Smooth muscle cell (in vitro differentiated cells): Measurements from ENCODE around the gene ABCC1. TPM values are rescaled to one million over a fixed set of nuclear protein-coding genes. Genes with fewer than 3 reads are reported as not detected.

Source experiments
- DNase-seq: peaks from one replicate; lab custom pipeline; 2025; ENCODE audit not compliant: unreplicated experiment; lab: John Stamatoyannopoulos, UW
- H2AFZ ChIP-seq: fragments of 200-600 bp; sonication (generic); 2 replicates; pipeline ENCODE4 v1.6.0; 2016; ENCODE audit warnings: antibody characterized with exemption, low read depth, mild to moderate bottlenecking
- H3F3A ChIP-seq: fragments of 200-600 bp; sonication (generic); 2 replicates; pipeline ENCODE4 v1.6.0; 2017; ENCODE audit warnings: antibody characterized with exemption, low read depth
- H3K27ac ChIP-seq: fragments of 200-600 bp; sonication (generic); 2 replicates; pipeline ENCODE4 v1.5.1; 2016; ENCODE audit warnings: low read depth, mild to moderate bottlenecking
- H3K27me3 ChIP-seq: fragments of 200-600 bp; sonication (generic); 2 replicates; pipeline ENCODE4 v1.6.1; 2016; ENCODE audit warnings: low read depth, mild to moderate bottlenecking
- H3K36me3 ChIP-seq: fragments of 200-600 bp; sonication (generic); 2 replicates; pipeline ENCODE4 v1.5.1; 2016; ENCODE audit warnings: low read depth
- H3K4me1 ChIP-seq: fragments of 200-600 bp; sonication (generic); 2 replicates; pipeline ENCODE4 v1.5.1; 2016; ENCODE audit warnings: low read depth
- H3K4me2 ChIP-seq: fragments of 200-600 bp; sonication (generic); 2 replicates; pipeline ENCODE4 v1.6.0; 2016; ENCODE audit warnings: mild to moderate bottlenecking
- H3K4me3 ChIP-seq: fragments of 200-600 bp; sonication (generic); 2 replicates; pipeline ENCODE4 v1.5.1; 2016; ENCODE audit warnings: mild to moderate bottlenecking
- H3K79me2 ChIP-seq: fragments of 200-600 bp; sonication (generic); 2 replicates; pipeline ENCODE4 v1.6.0; 2016; ENCODE audit warnings: low read depth, mild to moderate bottlenecking
- H3K9ac ChIP-seq: fragments of 200-600 bp; sonication (generic); 2 replicates; pipeline ENCODE4 v1.6.0; 2016; ENCODE audit warnings: low read depth
- H3K9me3 ChIP-seq: fragments of 200-600 bp; sonication (generic); replicated peaks from 2 replicates; pipeline ENCODE4 v1.5.1; 2016; ENCODE audit warnings: low read depth
- H4K20me1 ChIP-seq: fragments of 200-600 bp; sonication (generic); 2 replicates; pipeline ENCODE4 v1.6.0; 2016; ENCODE audit warnings: low read depth
- WGBS: methylation state at CpG from one replicate; pipeline ENCODE4 v1.1.7; 2016; ENCODE audit warnings: low lambda C conversion rate; 5-methylcytosine and 5-hydroxymethylcytosine counted together
- polyA plus RNA-seq: library from polyadenylated mRNA; unstranded; fragments of >200 nt; fragmentation: Nextera tagmentation; extraction: Ambion mirVana; gene quantifications from 2 replicates; pipeline ENCODE4 v1.2.1, GENCODE V29; 2016
- total RNA-seq: library from RNA; depleted of rRNA; stranded (reverse); fragments of >200 nt; gene quantifications from 2 replicates; pipeline ENCODE4 v1.2.3, GENCODE V29; 2014
- TF ChIP-seq, protein P1 (sequence below): fragments of 200-600 bp; sonication (generic); IDR thresholded peaks from 2 replicates; pipeline ENCODE4 v1.5.1; 2017; ENCODE audit warnings: borderline replicate concordance, mild to moderate bottlenecking, antibody characterized with exemption; ENCODE audit not compliant: insufficient read depth, poor library complexity, severe bottlenecking

Gene ABCC1
- total and polyA plus RNA-seq, 2 experiments from 2014 or later, result 10.2 to 22.7 TPM

DNA sequence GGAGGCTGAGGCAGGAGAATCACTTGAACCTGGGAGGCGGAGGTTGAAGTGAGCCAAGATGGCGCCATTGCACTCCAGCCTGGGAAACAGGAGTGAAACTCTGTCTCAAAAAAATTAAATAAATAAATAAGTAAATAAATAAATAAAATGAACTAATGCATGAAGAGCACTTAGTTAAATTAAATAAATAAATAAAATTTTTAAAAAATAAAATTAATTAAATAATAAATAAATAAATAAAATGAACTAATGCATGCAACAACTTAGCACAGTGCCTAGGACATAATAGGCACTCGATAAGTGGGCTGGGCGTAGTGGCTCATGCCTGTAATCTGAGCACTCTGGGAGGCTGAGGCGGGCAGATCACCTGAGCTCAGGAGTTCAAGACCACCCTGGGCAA lies 45.5 kb upstream of the ABCC1 start:
- DNase-seq, result no peak
- TF ChIP-seq, protein P1, sequence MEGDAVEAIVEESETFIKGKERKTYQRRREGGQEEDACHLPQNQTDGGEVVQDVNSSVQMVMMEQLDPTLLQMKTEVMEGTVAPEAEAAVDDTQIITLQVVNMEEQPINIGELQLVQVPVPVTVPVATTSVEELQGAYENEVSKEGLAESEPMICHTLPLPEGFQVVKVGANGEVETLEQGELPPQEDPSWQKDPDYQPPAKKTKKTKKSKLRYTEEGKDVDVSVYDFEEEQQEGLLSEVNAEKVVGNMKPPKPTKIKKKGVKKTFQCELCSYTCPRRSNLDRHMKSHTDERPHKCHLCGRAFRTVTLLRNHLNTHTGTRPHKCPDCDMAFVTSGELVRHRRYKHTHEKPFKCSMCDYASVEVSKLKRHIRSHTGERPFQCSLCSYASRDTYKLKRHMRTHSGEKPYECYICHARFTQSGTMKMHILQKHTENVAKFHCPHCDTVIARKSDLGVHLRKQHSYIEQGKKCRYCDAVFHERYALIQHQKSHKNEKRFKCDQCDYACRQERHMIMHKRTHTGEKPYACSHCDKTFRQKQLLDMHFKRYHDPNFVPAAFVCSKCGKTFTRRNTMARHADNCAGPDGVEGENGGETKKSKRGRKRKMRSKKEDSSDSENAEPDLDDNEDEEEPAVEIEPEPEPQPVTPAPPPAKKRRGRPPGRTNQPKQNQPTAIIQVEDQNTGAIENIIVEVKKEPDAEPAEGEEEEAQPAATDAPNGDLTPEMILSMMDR, result no peak
- Histone ChIP-seq H2AFZ (no peak overlapping the region), H3K4me1 (no peaks in the 10 kb centered on the region), H3K4me3 (no peak overlapping the region), H3K27ac (no peak overlapping the region), H3K79me2 (no peaks in the 10 kb centered on the region), H3K27me3 (no peaks in the 10 kb centered on the region), H3K9ac (no peak overlapping the region), H3K4me2 (no peak overlapping the region), H4K20me1 (no peaks in the 10 kb centered on the region), H3K36me3 (no peaks in the 10 kb centered on the region), H3F3A (no peaks in the 10 kb centered on the region), H3K9me3 (no peaks in the 10 kb centered on the region)
- WGBS, result 97% methylated on average over 5 of the region's 5 CpGs

DNA sequence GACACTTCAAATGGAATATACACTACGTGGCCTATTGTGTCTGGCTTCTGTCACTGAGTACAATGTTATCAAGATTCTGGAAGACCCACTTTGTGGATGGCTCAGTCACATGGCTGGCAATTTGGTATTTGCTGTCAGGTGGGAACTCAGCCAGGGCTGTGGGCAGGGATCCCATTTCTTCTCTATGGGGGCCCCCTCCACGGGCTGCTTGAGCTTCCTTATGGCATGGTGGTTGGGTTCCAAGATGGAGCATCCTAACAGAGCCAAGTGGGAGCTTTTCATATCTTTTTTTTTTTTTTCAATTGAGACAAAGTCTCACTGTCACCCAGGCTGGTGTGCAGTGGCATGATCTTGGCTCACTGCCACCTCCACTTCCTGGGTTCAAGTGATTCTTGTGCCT lies 43.0 kb upstream of the ABCC1 start:
- H3K79me2 ChIP-seq, result no peaks in the 10 kb centered on the region
- TF ChIP-seq, protein P1, result no peak
- H3F3A ChIP-seq, result no peaks in the 10 kb centered on the region
- H2AFZ ChIP-seq, result no peak overlapping the region
- no peak overlapping the region for H3K9ac ChIP-seq
- no peaks in the 10 kb centered on the region for H3K36me3 ChIP-seq
- 86% methylated on average over 2 of the region's 2 CpGs for WGBS
- no peak overlapping the region for H3K27ac ChIP-seq
- DNase-seq, result no peak
- H3K9me3 ChIP-seq, result no peaks in the 10 kb centered on the region
- H3K27me3 ChIP-seq, result no peaks in the 10 kb centered on the region
- no peak overlapping the region for H3K4me2 ChIP-seq
- H3K4me1 ChIP-seq, result no peaks in the 10 kb centered on the region
- no peak overlapping the region for H3K4me3 ChIP-seq
- H4K20me1 ChIP-seq, result no peaks in the 10 kb centered on the region

DNA sequence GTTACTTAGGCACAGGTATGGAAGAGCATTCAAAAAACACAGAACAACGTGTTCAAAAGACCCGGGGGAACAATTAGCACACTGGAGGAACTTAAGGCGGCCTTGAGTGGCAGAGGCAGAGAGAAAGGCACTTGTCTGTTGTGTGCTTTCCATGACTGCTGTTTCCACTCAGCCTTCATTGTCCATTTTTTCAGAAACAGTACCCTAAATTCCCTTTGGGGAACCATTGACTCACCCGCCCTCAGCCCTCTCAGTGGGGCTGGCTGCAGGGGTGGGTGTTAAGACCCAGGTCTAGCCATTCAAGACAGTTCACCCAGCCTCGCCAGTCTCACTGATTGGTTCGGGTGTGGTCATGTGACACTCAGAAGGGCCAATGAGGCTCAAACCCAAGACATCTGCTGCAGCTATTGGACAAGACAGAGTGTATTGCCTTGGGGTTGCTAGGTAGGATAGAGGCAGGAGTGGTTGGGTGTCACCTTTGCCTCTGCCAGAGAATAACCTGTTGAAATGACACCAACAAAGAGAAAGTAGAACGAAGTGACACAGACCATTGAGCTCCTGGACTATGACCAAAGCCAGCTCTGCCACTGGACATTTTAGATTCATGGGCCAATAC lies 41.4 kb upstream of the ABCC1 start:
- Histone ChIP-seq H4K20me1 (no peaks in the 10 kb centered on the region), H3K27ac (no peak overlapping the region), H3K9me3 (no peaks in the 10 kb centered on the region), H3K36me3 (no peaks in the 10 kb centered on the region), H2AFZ (no peak overlapping the region), H3K9ac (no peak overlapping the region), H3K79me2 (no peaks in the 10 kb centered on the region), H3K4me1 (no peaks in the 10 kb centered on the region), H3K27me3 (no peaks in the 10 kb centered on the region), H3K4me3 (no peak overlapping the region), H3F3A (no peaks in the 10 kb centered on the region), H3K4me2 (no peak overlapping the region)
- TF ChIP-seq, protein P1, result no peak
- no peak for DNase-seq
- WGBS, result 90% methylated on average over 7 of the region's 7 CpGs

DNA sequence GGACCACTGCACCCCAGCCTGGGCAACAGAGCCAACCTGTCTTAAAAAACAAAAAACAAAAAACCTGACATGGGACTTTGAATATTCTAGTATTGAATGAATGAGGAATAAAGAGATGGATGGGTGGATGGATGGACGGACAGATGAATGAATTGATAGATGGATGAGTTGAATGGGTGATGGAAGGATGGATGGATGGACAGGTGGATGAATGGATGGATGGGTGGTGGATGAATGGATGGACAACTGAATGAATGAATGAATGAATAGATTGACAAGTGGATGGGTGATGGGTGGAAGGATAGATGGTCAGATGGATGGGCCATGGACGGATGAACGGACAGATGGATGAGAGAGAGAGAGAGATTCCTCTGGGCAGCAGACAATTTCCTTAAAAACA lies 38.2 kb upstream of the ABCC1 start:
- Histone ChIP-seq H4K20me1 (no peaks in the 10 kb centered on the region), H2AFZ (no peak overlapping the region), H3K4me3 (no peak overlapping the region), H3K79me2 (no peaks in the 10 kb centered on the region), H3K36me3 (no peaks in the 10 kb centered on the region), H3K9ac (no peak overlapping the region), H3K4me2 (no peak overlapping the region), H3K27ac (no peak overlapping the region), H3K9me3 (no peaks in the 10 kb centered on the region), H3K27me3 (no peaks in the 10 kb centered on the region), H3F3A (no peaks in the 10 kb centered on the region), H3K4me1 (no peaks in the 10 kb centered on the region)
- no peak for DNase-seq
- WGBS, result 100% methylated on average over 3 of the region's 3 CpGs
- TF ChIP-seq, protein P1, result no peak
